Cerebellar cortex (tissue), 1 donor: Measurements from ENCODE around the gene CBR1.

Experiments
- DNase-seq: peaks from one replicate; pipeline ENCODE4 v3.0.0-alpha.2; 2015; ENCODE audit warnings: low spot score

The CBR1 gene

DNA sequence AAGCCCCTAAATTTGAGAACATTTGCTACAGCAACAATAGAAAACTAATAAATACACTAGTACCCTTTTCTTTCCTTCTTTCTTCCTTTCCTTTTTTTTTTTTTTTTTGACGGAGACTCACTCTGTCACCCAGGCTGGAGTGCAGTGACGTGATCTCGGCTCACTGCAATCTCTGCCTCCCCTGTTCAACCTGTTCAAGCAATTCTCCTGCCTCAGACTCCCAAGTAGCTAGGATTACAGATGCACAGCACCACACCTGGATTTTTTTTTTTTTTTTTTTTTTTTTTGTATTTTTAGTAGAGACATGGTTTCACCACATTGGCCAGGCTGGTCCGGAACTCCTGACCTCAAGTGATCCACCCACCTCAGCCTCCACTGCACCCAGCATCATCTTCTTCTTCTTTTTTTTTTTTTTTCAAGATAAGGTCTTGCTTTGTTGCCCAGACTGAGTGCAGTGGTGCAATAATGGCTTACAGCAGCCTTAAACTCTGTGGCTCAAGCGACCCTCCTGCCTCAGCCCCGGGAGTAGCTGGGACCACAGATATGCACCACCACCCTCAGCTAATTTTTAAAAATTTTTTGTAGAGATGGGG lies 45.4 kb downstream of the CBR1 start:
- no peak for DNase-seq

DNA sequence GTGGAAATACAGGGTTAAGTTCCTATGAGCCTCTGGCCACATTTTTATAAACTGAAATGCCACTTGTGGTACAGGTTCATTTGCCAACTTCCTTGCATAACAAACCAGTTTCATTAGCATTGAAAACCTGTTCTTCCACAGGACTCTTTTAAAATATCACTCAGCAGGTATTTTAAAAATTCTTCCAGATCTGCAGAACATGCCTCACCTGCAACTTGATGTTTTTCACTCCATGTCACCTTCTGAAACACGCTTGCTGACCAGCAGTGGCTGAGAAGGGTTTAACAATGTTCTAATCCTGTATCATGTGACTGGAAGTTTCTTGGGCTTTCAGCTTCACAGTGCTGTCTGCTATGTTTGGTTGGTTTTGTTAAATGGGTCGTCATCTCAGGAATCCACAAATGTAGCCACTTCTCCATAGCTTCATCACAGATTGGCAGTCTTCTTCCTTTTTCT lies 47.5 kb downstream of the CBR1 start:
- no peak for DNase-seq

DNA sequence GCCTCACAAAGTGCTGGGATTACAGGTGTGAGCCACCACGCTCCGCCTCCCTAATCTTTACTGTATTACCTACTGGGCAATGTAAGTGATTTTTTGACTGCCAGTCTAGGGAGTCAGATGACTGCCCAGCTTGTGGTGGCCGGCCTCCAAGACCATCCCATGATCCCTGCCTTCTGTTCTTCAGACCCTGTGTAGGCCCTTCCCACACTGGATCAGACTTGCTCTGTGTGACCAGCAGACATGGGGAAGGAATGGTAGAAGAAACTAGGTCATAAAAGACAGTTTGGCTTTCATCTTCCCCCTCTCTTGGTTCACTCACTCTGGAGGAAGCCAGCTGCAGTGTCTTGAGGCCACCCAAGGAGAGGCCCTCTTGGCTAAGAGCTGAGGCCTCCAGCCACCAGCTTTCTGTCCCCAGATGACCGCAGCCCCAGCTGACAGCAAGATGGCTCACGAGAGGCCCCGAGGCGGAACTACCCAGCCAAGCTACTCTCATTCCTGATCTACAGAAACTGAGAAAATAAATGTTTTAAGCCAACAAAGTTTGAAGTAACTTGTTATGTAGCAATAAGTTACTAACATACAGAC lies 50.6 kb downstream of the CBR1 start:
- no peak for DNase-seq
